Measurements from ENCODE around the gene F11.
"Not testable (repeated sequence)": the region's sequence is repeated elsewhere in the genome, so short reads cannot be mapped to it uniquely, and the experiment has no call there.

The F11 gene

GRCh38 chr4:186272699-186273391, 6.9 kb downstream of the F11 start:
- Histone ChIP-seq H3K79me2 (ENCODE audit: control insufficient read depth, low read length) (no peaks in the 10 kb centered on the region), H3K4me3 (ENCODE audit: low read length) (no peak overlapping the region), H3F3A (ENCODE audit: control insufficient read depth, insufficient read depth) (no peaks in the 10 kb centered on the region), H4K20me1 (ENCODE audit: control insufficient read depth, insufficient read depth, low read depth, low read length) (no peaks in the 10 kb centered on the region), H3K4me2 (ENCODE audit: low read length) (no peak overlapping the region), H3K36me3 (ENCODE audit: control insufficient read depth, low read length) (no peaks in the 10 kb centered on the region), H3K4me1 (ENCODE audit: control insufficient read depth, low read length) (no peaks in the 10 kb centered on the region), H3K9me2 (replicated peaks; ENCODE audit: control insufficient read depth, low read length) (no peaks in the 10 kb centered on the region), H3K27ac (ENCODE audit: low read depth, low read length) (no peak overlapping the region), H3K9me3 (ENCODE audit: control insufficient read depth, insufficient read depth, low read length) (no peaks in the 10 kb centered on the region), H3K27me3 (ENCODE audit: control insufficient read depth, low read length) (no peaks in the 10 kb centered on the region)
- TF ChIP-seq EZH2phosphoT487 (IDR thresholded peaks at IDR 0.05; ENCODE audit: borderline replicate concordance, low read length) (no peak), CTCF (IDR thresholded peaks at IDR 0.05; ENCODE audit: low read depth, low read length, poor library complexity, severe bottlenecking) (no peak)

- H3K4me1 ChIP-seq (ENCODE audit: control insufficient read depth, low read length); H3K9me3 ChIP-seq (ENCODE audit: control insufficient read depth, insufficient read depth, low read length); H3K4me3 ChIP-seq (ENCODE audit: low read length); H4K20me1 ChIP-seq (ENCODE audit: control insufficient read depth, insufficient read depth, low read depth, low read length); H3K9me2 ChIP-seq (replicated peaks; ENCODE audit: control insufficient read depth, low read length); H3K79me2 ChIP-seq (ENCODE audit: control insufficient read depth, low read length); H3K27me3 ChIP-seq (ENCODE audit: control insufficient read depth, low read length); H3K27ac ChIP-seq (ENCODE audit: low read depth, low read length); H3F3A ChIP-seq (ENCODE audit: control insufficient read depth, insufficient read depth); H3K4me2 ChIP-seq (ENCODE audit: low read length); H3K36me3 ChIP-seq (ENCODE audit: control insufficient read depth, low read length): not testable (repeated sequence)
These were observed 7.4 kb downstream of the F11 start for GRCh38 chr4:186273392-186273789.

DNA sequence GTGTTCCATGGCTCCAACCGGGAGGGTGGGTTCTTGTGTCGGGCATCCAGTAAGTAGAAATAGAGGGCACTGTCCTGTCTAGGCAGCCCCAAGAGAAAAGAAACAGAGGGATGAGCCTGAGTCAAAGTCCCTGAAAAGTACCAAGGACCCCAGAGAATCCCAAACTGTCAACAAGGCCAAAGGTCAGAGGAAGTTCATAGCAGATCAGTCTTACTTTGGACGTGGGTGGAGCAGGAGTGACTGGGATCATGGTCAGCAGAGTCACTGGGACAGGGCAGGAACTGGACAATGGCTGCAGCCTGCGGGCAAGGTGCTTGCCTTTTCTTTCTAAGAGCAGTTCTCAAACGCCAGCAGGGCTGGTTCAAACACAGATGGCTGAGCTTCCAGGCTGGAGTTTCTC, 17.3 kb downstream of the F11 start:
- H3K79me2 ChIP-seq (ENCODE audit: control insufficient read depth, low read length): no peaks in the 10 kb centered on the region
- no peaks in the 10 kb centered on the region for H3K9me2 ChIP-seq (replicated peaks; ENCODE audit: control insufficient read depth, low read length)
- no peaks in the 10 kb centered on the region for H3K4me1 ChIP-seq (ENCODE audit: control insufficient read depth, low read length)
- H3K36me3 ChIP-seq (ENCODE audit: control insufficient read depth, low read length): no peaks in the 10 kb centered on the region
- no peak overlapping the region for H3K27ac ChIP-seq (ENCODE audit: low read depth, low read length)
- H4K20me1 ChIP-seq (ENCODE audit: control insufficient read depth, insufficient read depth, low read depth, low read length): no peaks in the 10 kb centered on the region
- H3K4me3 ChIP-seq (ENCODE audit: low read length): no peak overlapping the region
- no peaks in the 10 kb centered on the region for H3K27me3 ChIP-seq (ENCODE audit: control insufficient read depth, low read length)
- no peaks in the 10 kb centered on the region for H3F3A ChIP-seq (ENCODE audit: control insufficient read depth, insufficient read depth)
- no peak for TF ChIP-seq CTCF (IDR thresholded peaks at IDR 0.05; ENCODE audit: low read depth, low read length, poor library complexity, severe bottlenecking)
- TF ChIP-seq EZH2phosphoT487 (IDR thresholded peaks at IDR 0.05; ENCODE audit: borderline replicate concordance, low read length): no peak
- no peak overlapping the region for H3K4me2 ChIP-seq (ENCODE audit: low read length)
- no peaks in the 10 kb centered on the region for H3K9me3 ChIP-seq (ENCODE audit: control insufficient read depth, insufficient read depth, low read length)

DNA sequence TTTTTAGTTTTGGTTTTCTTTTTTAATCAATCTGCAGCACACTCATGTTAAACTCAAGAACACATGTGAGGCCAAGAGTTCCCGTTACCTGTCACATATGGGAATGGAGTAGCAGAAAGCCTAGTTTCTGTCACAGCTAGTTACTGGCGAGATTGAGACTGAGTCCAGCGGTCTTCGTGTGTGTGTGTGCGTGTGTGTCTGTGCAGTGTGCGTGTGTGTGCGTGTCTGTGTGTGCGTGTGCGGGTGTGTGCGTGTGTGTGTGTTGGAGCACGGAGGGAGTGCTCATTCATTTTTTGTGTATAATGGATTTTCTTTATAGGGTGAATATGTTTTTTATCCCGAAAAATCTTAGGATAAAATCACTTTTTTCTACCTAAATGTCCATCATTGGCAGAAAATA, 19.2 kb downstream of the F11 start:
- no peaks in the 10 kb centered on the region for H4K20me1 ChIP-seq (ENCODE audit: control insufficient read depth, insufficient read depth, low read depth, low read length)
- H3K27ac ChIP-seq (ENCODE audit: low read depth, low read length): no peak overlapping the region
- no peaks in the 10 kb centered on the region for H3K27me3 ChIP-seq (ENCODE audit: control insufficient read depth, low read length)
- no peak overlapping the region for H3K4me2 ChIP-seq (ENCODE audit: low read length)
- H3K9me3 ChIP-seq (ENCODE audit: control insufficient read depth, insufficient read depth, low read length): no peaks in the 10 kb centered on the region
- no peaks in the 10 kb centered on the region for H3K36me3 ChIP-seq (ENCODE audit: control insufficient read depth, low read length)
- H3K9me2 ChIP-seq (replicated peaks; ENCODE audit: control insufficient read depth, low read length): no peaks in the 10 kb centered on the region
- no peak overlapping the region for H3K4me3 ChIP-seq (ENCODE audit: low read length)
- TF ChIP-seq EZH2phosphoT487 (IDR thresholded peaks at IDR 0.05; ENCODE audit: borderline replicate concordance, low read length): no peak
- no peak for TF ChIP-seq CTCF (IDR thresholded peaks at IDR 0.05; ENCODE audit: low read depth, low read length, poor library complexity, severe bottlenecking)
- no peaks in the 10 kb centered on the region for H3K4me1 ChIP-seq (ENCODE audit: control insufficient read depth, low read length)
- H3K79me2 ChIP-seq (ENCODE audit: control insufficient read depth, low read length): no peaks in the 10 kb centered on the region
- H3F3A ChIP-seq (ENCODE audit: control insufficient read depth, insufficient read depth): no peaks in the 10 kb centered on the region
